ENCODE data around the gene ARHGEF17.

ARHGEF17 gene

GRCh38 chr11:73288192-73288872, 19.7 kb upstream of the ARHGEF17 start:
- H3K4me3 ChIP-seq (ENCODE audit: low read length), result no peak overlapping the region

GRCh38 chr11:73288873-73289707, 19.0 kb upstream of the ARHGEF17 start:
- peaks cover 14% of the 10 kb centered on the region for H3K4me1 ChIP-seq (ENCODE audit: control insufficient read depth, insufficient read depth, low read length)
- H3K9ac ChIP-seq (ENCODE audit: low read depth, low read length), result peak overlapping the region; percentile 73
- H3K36me3 ChIP-seq (ENCODE audit: insufficient read depth, low read length), result no peaks in the 10 kb centered on the region
- H3K9me3 ChIP-seq (replicated peaks; ENCODE audit: low read length), result no peaks in the 10 kb centered on the region
- H3K4me2 ChIP-seq (ENCODE audit: low read length), result peak overlapping the region; percentile 78
- no peaks in the 10 kb centered on the region for H3K27me3 ChIP-seq (ENCODE audit: control insufficient read depth, insufficient read depth, low read length)
- H3K4me3 ChIP-seq (ENCODE audit: low read length), result peak overlapping the region; percentile 37

More at GRCh38 chr11:73288192-73288872, 19.7 kb upstream of the ARHGEF17 start:
- Histone ChIP-seq H3K36me3 (ENCODE audit: insufficient read depth, low read length) (no peaks in the 10 kb centered on the region), H3K9me3 (replicated peaks; ENCODE audit: low read length) (no peaks in the 10 kb centered on the region), H3K9ac (ENCODE audit: low read depth, low read length) (peak overlapping the region; percentile 73), H3K4me2 (ENCODE audit: low read length) (no peak overlapping the region), H3K4me1 (ENCODE audit: control insufficient read depth, insufficient read depth, low read length) (peaks cover 14% of the 10 kb centered on the region), H3K27me3 (ENCODE audit: control insufficient read depth, insufficient read depth, low read length) (no peaks in the 10 kb centered on the region)

GRCh38 chr11:73290536-73290935, 17.5 kb upstream of the ARHGEF17 start:
- H3K9me3 ChIP-seq (replicated peaks; ENCODE audit: low read length), result no peaks in the 10 kb centered on the region
- H3K4me1 ChIP-seq (ENCODE audit: control insufficient read depth, insufficient read depth, low read length), result peaks cover 20% of the 10 kb centered on the region
- no peaks in the 10 kb centered on the region for H3K27me3 ChIP-seq (ENCODE audit: control insufficient read depth, insufficient read depth, low read length)
- no peaks in the 10 kb centered on the region for H3K36me3 ChIP-seq (ENCODE audit: insufficient read depth, low read length)
- H3K4me2 ChIP-seq (ENCODE audit: low read length), result no peak overlapping the region
- no peak overlapping the region for H3K9ac ChIP-seq (ENCODE audit: low read depth, low read length)
- H3K4me3 ChIP-seq (ENCODE audit: low read length), result no peak overlapping the region

- Histone ChIP-seq H3K4me2 (ENCODE audit: low read length) (no peak overlapping the region), H3K27me3 (ENCODE audit: control insufficient read depth, insufficient read depth, low read length) (no peaks in the 10 kb centered on the region), H3K36me3 (ENCODE audit: insufficient read depth, low read length) (no peaks in the 10 kb centered on the region), H3K4me3 (ENCODE audit: low read length) (no peak overlapping the region), H3K4me1 (ENCODE audit: control insufficient read depth, insufficient read depth, low read length) (peaks cover 24% of the 10 kb centered on the region), H3K9me3 (replicated peaks; ENCODE audit: low read length) (no peaks in the 10 kb centered on the region), H3K9ac (ENCODE audit: low read depth, low read length) (no peak overlapping the region)
These were observed 16.9 kb upstream of the ARHGEF17 start for GRCh38 chr11:73291196-73291595.

GRCh38 chr11:73291781-73292524, 16.1 kb upstream of the ARHGEF17 start:
- peaks cover 24% of the 10 kb centered on the region for H3K4me1 ChIP-seq (ENCODE audit: control insufficient read depth, insufficient read depth, low read length)
- no peaks in the 10 kb centered on the region for H3K36me3 ChIP-seq (ENCODE audit: insufficient read depth, low read length)
- no peak overlapping the region for H3K4me3 ChIP-seq (ENCODE audit: low read length)
- H3K9ac ChIP-seq (ENCODE audit: low read depth, low read length), result no peak overlapping the region
- H3K9me3 ChIP-seq (replicated peaks; ENCODE audit: low read length), result no peaks in the 10 kb centered on the region
- no peak overlapping the region for H3K4me2 ChIP-seq (ENCODE audit: low read length)
- H3K27me3 ChIP-seq (ENCODE audit: control insufficient read depth, insufficient read depth, low read length), result no peaks in the 10 kb centered on the region

GRCh38 chr11:73292525-73292894, 15.6 kb upstream of the ARHGEF17 start:
- H3K4me2 ChIP-seq (ENCODE audit: low read length), result no peak overlapping the region
- no peaks in the 10 kb centered on the region for H3K9me3 ChIP-seq (replicated peaks; ENCODE audit: low read length)
- H3K4me1 ChIP-seq (ENCODE audit: control insufficient read depth, insufficient read depth, low read length), result peaks cover 24% of the 10 kb centered on the region
- no peaks in the 10 kb centered on the region for H3K27me3 ChIP-seq (ENCODE audit: control insufficient read depth, insufficient read depth, low read length)
- H3K36me3 ChIP-seq (ENCODE audit: insufficient read depth, low read length), result no peaks in the 10 kb centered on the region
- H3K9ac ChIP-seq (ENCODE audit: low read depth, low read length), result no peak overlapping the region
- H3K4me3 ChIP-seq (ENCODE audit: low read length), result no peak overlapping the region

- no peak overlapping the region for H3K4me3 ChIP-seq (ENCODE audit: low read length)
- H3K4me2 ChIP-seq (ENCODE audit: low read length), result no peak overlapping the region
- no peaks in the 10 kb centered on the region for H3K9me3 ChIP-seq (replicated peaks; ENCODE audit: low read length)
- no peaks in the 10 kb centered on the region for H3K36me3 ChIP-seq (ENCODE audit: insufficient read depth, low read length)
- H3K27me3 ChIP-seq (ENCODE audit: control insufficient read depth, insufficient read depth, low read length), result peaks cover 3% of the 10 kb centered on the region
- no peak overlapping the region for H3K9ac ChIP-seq (ENCODE audit: low read depth, low read length)
- H3K4me1 ChIP-seq (ENCODE audit: control insufficient read depth, insufficient read depth, low read length), result peaks cover 23% of the 10 kb centered on the region
These were observed 14.6 kb upstream of the ARHGEF17 start for GRCh38 chr11:73293356-73293936.

- no peaks in the 10 kb centered on the region for H3K36me3 ChIP-seq (ENCODE audit: insufficient read depth, low read length)
- no peak overlapping the region for H3K9ac ChIP-seq (ENCODE audit: low read depth, low read length)
- no peak overlapping the region for H3K4me3 ChIP-seq (ENCODE audit: low read length)
- no peaks in the 10 kb centered on the region for H3K9me3 ChIP-seq (replicated peaks; ENCODE audit: low read length)
- H3K27me3 ChIP-seq (ENCODE audit: control insufficient read depth, insufficient read depth, low read length), result peaks cover 3% of the 10 kb centered on the region
- peaks cover 12% of the 10 kb centered on the region for H3K4me1 ChIP-seq (ENCODE audit: control insufficient read depth, insufficient read depth, low read length)
- no peak overlapping the region for H3K4me2 ChIP-seq (ENCODE audit: low read length)
These were observed 13.5 kb upstream of the ARHGEF17 start for GRCh38 chr11:73294604-73295003.

- Histone ChIP-seq H3K4me1 (ENCODE audit: control insufficient read depth, insufficient read depth, low read length) (peaks cover 10% of the 10 kb centered on the region), H3K36me3 (ENCODE audit: insufficient read depth, low read length) (no peaks in the 10 kb centered on the region), H3K27me3 (ENCODE audit: control insufficient read depth, insufficient read depth, low read length) (peaks cover 6% of the 10 kb centered on the region), H3K9ac (ENCODE audit: low read depth, low read length) (no peak overlapping the region), H3K4me2 (ENCODE audit: low read length) (peak overlapping the region; percentile 26), H3K9me3 (replicated peaks; ENCODE audit: low read length) (no peaks in the 10 kb centered on the region), H3K4me3 (ENCODE audit: low read length) (no peak overlapping the region)
These were observed 12.7 kb upstream of the ARHGEF17 start for GRCh38 chr11:73295241-73295995.

GRCh38 chr11:73295996-73296318, 12.1 kb upstream of the ARHGEF17 start:
- Histone ChIP-seq H3K4me2 (ENCODE audit: low read length) (no peak overlapping the region), H3K9me3 (replicated peaks; ENCODE audit: low read length) (no peaks in the 10 kb centered on the region), H3K4me3 (ENCODE audit: low read length) (no peak overlapping the region), H3K4me1 (ENCODE audit: control insufficient read depth, insufficient read depth, low read length) (peaks cover 10% of the 10 kb centered on the region), H3K36me3 (ENCODE audit: insufficient read depth, low read length) (no peaks in the 10 kb centered on the region), H3K9ac (ENCODE audit: low read depth, low read length) (no peak overlapping the region), H3K27me3 (ENCODE audit: control insufficient read depth, insufficient read depth, low read length) (peaks cover 6% of the 10 kb centered on the region)

Data from skeletal muscle satellite cell (primary cell).